GM19023 (cell line): Measurements from ENCODE around the gene KCNA5.

Source experiments
- ATAC-seq: cut with Tn5 transposase; IDR thresholded peaks from one replicate; pipeline ENCODE4 v1.9.1; 2021; ENCODE audit warnings: mild to moderate bottlenecking, moderate library complexity; ENCODE audit not compliant: unreplicated experiment

KCNA5 gene

DNA sequence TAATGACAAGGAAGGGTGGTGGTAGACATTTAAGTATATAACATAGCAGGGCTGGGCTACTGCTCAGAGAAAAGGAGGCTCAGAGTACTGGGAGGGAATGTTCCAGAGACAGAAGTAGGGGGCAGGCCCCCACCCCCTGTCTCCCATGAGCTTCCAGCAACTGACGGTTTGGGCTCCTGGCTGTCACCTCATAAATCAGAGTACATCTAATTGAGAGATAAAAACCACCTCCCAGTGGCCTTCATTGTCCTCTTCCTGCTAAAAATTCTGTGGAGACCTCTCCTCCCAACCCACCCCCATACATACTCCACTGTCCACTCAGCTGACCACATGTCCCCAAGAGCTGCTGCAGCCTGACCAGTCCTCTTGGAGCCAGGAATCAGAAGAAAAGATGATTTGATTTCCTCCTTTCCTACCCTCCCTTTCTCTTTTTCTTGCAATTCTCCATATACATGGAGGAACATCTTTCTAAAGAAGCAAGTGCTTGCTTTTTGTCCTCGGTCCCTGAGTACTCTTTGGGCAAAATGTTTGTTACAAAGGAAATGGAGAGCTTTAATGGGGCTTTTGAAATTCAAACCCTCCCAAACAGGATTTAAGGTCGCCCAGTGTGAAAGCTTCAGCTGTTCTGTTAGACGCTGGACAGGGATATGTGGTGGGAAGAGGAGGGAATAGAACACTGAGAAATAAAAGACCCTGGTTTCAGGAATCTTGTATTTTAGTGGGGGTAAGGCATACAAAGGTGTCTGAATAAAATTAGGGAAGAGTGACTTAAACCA is 16.4 kb upstream of the KCNA5 start:
- no peak for ATAC-seq

DNA sequence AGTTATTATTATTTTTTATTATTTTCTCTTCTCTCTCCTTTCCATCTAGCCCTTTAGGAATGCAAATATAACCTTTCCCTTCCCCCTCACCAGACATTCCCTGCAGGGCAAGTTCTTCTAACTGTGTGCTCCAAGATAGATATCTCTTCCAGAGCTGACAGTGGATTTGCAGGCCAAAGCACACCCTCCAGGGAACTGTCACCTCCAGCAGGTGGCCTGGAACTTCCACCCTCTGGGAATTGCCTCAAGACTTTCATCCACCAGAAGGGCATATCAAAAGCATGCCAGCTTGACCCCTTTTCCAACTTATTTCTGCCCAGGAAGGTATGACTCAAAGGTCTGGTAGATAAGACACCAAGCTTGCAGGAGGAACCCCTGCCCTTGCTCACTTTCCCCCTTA is 13.6 kb upstream of the KCNA5 start:
- ATAC-seq, result no peak

DNA sequence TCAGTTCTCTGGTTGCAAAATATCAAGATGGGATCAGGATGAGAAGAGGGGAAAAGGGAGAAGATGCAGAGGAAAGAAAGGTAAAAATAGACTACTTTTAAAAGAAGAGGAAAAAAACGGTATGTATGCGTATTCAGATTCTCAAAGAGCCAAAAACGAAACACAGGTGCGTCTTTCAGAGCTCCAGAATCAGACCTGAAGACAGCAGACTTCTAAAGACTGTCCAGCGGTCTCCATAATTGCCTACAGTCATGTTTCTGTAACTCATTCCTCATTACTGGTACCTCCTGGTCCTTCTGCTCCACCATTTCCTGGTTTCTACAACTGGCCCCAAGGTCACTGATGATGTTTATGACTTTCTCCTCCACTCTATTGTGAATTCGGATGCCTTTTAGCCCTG is 12.4 kb upstream of the KCNA5 start:
- no peak for ATAC-seq

DNA sequence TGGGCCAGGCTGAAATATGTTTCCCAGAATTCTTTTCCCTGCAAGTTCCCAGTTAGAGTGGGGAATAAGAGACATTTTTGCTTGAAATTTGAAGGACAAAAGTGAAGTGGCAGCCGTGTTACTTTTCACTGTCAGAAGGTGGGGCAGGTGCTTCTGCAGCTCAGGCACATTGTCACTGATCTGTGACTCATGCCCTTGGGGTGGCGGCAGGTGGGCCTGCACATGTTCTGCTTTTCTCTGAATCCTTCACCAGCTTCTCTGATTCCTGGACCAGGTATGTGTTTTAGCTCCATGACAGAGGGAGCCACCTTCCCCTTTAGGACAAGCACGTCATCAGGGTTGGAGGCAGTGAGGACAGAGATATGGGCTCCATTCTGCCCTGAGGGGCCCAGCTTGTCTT is 11.7 kb upstream of the KCNA5 start:
- no peak for ATAC-seq

DNA sequence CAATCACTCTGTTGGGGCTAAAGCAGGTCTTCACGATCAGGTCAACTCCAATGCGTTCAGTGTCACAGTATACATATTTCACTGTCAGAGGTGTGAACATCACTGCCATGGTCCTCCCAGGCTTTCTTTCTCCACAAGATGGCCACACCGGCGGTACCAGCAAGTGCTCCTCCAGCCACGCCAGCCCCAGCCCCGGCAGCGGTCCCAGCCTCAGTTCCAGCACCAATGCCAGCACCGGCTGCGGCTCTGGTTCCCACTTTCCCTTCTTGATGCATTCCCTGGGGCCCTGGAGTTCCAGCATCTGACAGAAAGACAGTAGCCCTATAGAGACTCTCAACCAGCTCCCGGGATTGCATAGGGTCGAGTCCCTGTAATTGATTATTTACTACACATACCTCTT is 10.9 kb upstream of the KCNA5 start:
- no peak for ATAC-seq

DNA sequence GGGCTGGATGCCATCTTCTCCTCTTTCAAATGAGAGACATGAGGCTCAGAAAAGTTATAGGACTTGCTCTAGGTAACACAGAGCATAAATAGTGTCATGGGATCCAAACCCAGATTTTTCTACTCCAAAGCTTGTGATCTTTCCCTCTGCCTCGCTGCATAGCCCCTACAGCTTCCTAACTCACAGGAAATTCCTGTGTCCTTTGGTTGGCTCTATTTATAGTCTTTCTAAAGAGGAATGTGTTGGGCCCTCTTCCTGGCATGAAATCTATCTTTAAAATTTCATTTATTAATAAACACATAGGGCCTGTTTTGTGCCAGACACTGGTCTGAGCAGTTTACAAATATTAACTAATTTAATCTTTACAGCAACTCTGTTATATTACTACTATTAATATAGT is 9.8 kb upstream of the KCNA5 start:
- no peak for ATAC-seq

DNA sequence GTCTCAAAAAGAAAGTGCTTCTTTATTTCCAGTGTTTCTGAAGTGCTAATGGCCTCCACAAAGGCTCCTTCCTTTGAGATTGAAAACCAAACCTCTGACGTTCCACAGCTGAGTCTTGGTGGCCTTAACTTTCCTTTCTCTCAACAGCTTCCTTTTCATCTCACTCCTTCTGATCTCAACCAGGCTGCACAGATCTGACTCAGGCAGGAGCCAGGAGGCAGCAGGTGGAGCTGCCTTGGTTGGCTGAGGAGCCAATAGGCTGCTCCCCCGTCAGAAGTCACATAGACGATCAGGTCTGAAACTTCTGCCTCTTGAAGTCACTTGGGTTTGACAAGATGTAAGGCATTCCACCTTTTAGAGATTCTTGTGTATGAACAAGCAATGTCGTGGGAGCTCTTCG is 9.1 kb upstream of the KCNA5 start:
- no peak for ATAC-seq

DNA sequence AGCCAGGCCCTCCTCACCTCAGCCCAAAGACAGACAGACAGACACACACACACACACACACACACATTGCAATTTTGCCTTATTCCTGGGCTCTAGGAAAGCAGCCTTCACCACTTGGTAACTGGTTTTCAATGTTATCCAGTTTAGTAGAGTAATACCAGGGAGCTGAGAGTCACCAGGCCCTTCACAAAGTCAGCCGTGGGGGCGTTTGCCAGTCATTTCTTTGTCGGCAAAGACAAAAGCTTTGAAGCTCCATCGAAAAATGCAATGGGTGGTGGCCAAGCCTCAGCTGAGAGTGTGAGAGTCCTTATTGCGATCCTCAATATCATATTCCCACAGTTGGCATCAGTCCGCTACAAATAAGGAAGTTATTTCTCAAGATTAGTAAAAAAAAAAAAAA is 8.1 kb upstream of the KCNA5 start:
- no peak for ATAC-seq

DNA sequence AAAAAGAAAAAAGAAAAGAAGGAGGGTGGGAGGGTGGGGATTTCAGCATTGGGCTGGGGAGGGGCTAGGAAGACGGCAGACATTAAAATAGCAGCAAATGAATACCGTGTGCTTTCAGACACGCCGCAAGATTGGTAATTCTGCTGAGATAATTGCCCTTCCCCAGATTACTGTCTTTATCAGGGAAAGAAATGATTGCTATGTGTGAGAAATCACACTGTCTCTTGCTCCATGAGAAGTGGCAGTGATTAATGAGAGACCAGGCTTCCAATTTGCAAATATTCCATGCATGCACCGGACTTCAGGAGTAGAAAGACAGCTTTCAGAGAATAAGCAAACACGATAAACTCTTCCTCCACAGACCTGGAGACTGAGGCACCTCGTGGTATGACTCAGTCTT is 7.6 kb upstream of the KCNA5 start:
- ATAC-seq, result no peak

DNA sequence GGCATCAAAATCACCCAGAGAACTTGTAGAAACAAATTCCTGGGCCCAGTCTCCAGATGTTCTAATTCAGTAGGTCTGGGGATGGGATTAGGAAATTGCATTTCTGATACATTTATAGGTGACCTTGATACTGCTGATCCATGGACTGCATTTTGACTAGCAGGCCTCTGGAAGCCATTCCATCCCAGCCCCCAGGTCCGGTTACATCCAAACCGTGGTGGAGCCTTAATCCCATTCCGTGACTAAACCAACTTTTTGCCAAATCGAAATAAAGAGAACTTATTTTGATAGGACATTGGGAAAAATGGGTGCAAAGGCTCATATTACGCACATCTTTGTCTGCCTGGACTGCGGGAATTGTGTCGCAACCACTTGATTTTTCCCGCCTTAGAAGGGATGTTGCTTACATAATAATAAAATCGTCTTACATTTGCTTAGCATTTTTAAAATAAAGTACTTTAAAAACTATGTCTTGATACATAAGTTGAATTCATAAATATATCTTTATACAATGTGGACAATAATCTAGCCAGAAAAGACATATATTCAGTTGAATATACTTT is 5.8 kb upstream of the KCNA5 start:
- ATAC-seq, result no peak

DNA sequence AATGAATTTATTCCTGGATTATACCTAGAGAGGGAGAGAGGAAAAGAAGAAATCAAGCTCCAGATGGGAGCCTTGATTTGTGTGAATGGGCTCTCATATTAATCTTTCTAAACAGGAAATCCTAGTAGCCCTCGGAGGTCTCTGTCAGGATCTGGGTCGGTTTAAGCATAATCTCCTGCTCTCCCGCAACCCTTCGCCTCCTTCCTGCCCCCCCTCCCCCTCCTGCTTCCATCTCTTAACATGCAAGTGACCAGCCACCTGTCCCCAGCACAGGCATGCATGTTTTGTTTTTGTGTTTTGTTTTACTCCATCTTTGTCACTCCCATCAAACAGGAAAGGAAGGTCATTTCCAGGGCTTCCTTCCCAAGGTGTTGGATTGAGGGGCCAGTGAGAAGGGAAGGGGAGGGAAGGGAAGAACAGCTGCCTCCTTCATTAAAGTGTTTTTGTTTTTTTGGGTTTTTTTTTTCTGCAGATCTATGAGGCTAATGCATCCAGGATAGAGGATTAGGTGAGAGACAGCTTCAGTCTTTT is 4.8 kb upstream of the KCNA5 start:
- ATAC-seq, result no peak

DNA sequence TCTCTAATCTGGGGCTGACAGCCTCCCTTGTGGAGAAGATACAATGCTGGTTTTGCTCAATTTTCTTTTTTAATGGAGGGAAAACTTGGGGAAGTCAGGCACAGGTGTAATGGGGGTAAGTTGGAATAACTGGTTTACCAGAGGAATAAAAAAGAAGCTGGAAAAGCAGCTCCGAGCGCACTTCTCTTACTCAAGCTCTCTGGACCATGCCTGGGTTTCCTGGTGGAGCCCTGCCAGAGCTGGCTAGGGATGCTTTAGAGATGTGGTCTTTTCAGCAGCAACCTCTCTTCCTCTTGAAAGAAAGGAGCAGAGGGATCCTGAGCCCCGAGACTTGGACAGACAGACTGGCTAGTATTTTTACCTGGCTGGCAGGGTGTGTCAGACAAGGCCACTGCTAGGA is 3.9 kb upstream of the KCNA5 start:
- ATAC-seq, result no peak

DNA sequence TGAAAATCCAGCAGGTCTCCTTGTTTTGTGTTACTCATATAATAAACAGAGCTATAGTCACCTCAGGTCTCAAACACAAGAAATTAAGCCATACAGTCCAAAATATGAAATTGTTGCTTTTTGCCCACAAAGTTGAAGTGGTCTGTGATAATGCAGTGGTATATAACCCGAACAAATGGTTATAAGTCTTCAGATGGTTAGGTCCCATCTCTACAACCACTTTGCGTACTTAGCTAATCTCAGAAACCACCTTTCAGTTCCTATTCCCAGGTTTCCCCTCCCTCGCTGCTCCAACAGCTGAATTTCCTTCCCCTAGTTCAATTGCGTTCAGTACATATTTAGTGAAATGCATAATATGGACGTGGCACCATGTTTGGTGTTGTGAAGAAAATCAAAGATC is 3.3 kb upstream of the KCNA5 start:
- ATAC-seq, result no peak

DNA sequence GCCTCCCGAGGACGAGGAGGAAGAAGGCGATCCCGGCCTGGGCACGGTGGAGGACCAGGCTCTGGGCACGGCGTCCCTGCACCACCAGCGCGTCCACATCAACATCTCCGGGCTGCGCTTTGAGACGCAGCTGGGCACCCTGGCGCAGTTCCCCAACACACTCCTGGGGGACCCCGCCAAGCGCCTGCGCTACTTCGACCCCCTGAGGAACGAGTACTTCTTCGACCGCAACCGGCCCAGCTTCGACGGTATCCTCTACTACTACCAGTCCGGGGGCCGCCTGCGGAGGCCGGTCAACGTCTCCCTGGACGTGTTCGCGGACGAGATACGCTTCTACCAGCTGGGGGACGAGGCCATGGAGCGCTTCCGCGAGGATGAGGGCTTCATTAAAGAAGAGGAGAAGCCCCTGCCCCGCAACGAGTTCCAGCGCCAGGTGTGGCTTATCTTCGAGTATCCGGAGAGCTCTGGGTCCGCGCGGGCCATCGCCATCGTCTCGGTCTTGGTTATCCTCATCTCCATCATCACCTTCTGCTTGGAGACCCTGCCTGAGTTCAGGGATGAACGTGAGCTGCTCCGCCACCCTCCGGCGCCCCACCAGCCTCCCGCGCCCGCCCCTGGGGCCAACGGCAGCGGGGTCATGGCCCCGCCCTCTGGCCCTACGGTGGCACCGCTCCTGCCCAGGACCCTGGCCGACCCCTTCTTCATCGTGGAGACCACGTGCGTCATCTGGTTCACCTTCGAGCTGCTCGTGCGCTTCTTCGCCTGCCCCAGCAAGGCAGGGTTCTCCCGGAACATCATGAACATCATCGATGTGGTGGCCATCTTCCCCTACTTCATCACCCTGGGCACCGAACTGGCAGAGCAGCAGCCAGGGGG is 979 bp downstream of the KCNA5 start:
- no peak for ATAC-seq

DNA sequence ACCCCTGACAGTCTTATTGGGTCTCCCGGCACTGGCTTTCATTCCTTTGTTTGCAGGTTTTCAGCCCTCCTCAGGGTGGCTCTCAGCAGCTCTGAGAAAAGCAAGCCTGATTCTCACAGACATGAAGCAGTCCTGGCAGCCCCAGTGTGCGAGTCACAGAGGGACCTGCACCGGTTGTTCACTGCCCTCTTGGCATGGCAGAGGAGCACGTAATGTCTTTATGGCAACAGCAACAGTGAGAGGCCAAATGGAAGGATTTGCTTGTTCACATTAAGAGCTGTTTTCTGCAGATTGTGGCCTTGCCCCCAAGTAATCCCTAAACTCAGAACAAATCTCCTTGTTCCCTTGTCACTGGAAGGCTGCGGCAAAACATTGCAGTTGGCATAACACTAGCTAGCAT is 3.4 kb downstream of the KCNA5 start:
- no peak for ATAC-seq

DNA sequence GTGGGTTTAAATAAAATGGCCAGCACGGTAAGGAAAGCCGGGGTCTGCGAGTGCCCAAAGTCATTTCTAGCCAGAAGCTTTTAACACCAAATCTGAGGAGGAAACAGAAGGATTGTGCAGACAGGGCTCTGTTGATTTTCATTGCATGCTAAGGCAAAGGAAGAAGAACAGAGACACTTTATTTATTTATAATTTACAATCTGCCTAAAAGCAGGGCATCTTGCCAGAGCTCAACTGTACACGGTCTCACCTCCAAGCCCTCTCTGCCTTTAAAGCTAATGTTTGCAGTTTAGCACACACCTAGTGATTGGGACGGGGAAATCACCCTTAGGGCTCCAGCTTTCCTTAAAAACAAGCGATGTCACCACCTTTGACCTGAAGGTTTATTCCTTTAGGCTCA is 4.0 kb downstream of the KCNA5 start:
- no peak for ATAC-seq

DNA sequence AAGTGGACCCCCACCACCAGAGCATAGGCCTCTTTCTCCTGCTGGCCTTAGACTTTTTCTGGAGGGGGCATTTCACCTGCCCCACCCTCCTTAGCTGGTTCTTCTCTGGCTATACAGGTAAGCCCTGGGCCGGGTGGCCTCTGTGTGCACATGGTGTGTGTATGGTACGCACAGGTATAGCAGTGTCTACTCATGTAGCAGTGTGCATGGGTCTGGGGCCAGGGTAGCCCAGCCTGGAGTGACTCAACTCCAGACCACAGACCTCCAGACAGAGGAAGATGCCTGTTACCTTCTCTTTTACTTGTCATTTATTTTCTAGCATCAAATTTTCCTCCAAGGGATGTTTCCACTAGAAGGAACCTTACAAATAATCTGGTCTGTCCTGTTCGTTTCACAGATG is 6.9 kb downstream of the KCNA5 start:
- ATAC-seq, result no peak

DNA sequence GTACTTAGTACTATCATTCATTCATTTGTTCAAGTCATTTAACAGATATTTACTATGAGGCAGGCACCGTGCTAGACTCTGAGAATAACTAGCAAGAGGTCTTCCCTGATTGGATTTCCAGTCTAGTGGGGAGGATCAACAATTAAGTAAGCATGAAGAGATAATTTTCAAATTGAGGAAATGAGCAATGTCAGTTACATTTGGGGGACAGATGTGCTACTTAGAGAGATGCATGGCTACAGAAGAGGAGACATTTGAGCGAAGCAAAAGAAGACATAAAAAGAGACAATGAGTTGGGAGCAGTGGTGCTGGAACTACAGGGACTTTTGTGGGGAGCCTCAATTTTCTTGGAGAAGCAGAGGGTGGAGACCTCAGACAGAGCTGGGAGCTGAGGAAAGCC is 7.7 kb downstream of the KCNA5 start:
- no peak for ATAC-seq

DNA sequence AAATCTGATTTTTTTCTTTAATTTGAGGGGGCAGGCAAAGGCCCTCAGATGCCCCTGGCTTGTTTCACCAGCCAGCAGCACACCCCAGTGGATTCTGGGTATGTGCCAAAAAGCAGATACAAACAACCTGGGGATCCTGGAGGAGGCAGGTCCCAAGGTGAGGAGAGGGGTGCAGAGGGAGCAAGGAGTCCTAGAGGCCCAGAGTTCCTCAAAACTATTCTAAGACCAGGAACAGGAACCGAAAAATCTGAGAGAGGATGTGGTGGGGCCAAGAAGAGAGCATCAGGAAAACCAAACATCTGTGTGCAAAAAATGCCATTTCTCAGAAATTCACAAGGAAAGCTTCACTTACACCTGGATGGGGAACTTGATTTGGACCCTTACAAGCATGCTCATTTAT is 8.2 kb downstream of the KCNA5 start:
- no peak for ATAC-seq

DNA sequence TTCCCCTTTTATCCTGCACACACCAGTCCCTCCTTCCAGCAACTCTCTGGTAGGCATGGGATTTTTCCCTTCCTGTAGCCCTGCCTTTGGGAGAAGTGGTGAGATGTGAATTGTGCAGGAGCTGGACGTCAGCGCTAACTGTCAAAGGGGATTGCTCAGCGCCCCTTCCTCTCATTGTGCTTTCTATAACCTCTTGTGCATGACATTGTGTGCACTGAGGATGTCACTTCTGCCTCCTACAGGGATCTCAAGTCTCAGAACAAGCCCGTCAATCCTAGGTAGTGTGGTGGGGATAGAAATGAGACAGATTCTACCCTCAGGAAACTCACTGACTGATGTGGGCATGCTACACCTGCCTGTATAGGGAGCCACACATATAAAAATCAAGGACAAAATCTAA is 8.7 kb downstream of the KCNA5 start:
- ATAC-seq, result no peak

DNA sequence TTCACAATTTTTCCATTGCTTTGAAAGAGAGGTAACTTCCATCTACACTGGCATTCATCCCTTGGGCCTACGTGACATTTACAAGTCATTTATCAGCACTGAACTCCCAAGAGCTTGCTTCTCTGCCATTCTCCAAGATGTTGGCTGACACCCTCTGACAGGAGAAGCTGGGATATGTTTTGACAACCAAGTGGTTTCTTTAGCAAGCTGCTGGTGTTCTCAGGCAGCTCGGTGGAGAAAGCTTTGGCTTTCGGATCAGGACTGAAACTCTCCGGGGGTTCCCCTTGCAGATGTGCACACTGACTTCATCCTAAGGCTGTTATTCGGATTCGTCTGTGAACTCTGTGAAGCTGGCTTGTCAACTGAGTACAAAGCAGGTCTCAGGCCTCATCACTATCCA is 15.7 kb downstream of the KCNA5 start:
- ATAC-seq, result no peak

DNA sequence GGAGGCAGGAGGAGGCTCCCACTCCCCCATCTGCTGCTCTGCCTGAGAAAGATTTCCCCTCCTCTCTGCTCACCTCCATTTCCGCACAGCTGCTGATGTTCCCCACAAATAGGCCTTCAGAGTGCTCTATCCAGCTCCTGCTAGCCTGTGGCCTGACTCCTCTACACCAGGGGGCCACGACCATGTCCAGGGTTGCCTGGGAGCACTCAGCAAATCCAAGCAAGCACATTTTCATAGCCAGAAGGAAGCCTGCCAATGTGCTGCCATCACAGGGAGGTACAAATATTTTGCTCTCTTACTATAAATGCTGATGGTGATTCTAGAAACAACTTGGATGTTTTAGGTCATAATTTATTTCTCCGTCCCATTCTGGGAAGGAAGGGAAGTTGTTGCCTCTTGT is 17.3 kb downstream of the KCNA5 start:
- no peak for ATAC-seq
